Hepatocyte (in vitro differentiated cells): ENCODE data around the gene CARD18. TPM values are rescaled to one million over a fixed set of nuclear protein-coding genes. Genes with fewer than 3 reads are reported as not detected.

Experiments used
- DNase-seq: peaks from one replicate; pipeline ENCODE4 v3.0.0-alpha.2; 2016; ENCODE audit warnings: low spot score
- H2AFZ ChIP-seq: fragments of 200-600 bp; sonication (generic); 2 replicates; pipeline ENCODE4 v1.6.0; 2016; ENCODE audit warnings: antibody characterized with exemption, mild to moderate bottlenecking
- H3K27ac ChIP-seq: fragments of 200-600 bp; sonication (generic); 2 replicates; pipeline ENCODE4 v1.5.1; 2016; ENCODE audit warnings: mild to moderate bottlenecking
- H3K27me3 ChIP-seq: fragments of 200-600 bp; sonication (generic); 2 replicates; pipeline ENCODE4 v1.6.1; 2016
- H3K36me3 ChIP-seq: fragments of 200-600 bp; sonication (generic); replicated peaks from 2 replicates; pipeline ENCODE4 v1.5.1; 2016; ENCODE audit warnings: low read depth; ENCODE audit not compliant: insufficient read depth
- H3K4me1 ChIP-seq: fragments of 200-600 bp; sonication (generic); 2 replicates; pipeline ENCODE4 v1.5.1; 2016; ENCODE audit warnings: mild to moderate bottlenecking, moderate library complexity; ENCODE audit not compliant: insufficient read depth
- H3K4me2 ChIP-seq: fragments of 200-600 bp; sonication (generic); 2 replicates; pipeline ENCODE4 v1.6.0; 2016
- H3K4me3 ChIP-seq: fragments of 200-600 bp; sonication (generic); 2 replicates; pipeline ENCODE4 v1.5.1; 2016; ENCODE audit warnings: mild to moderate bottlenecking
- H3K79me2 ChIP-seq: fragments of 200-600 bp; sonication (generic); 2 replicates; pipeline ENCODE4 v1.6.0; 2017; ENCODE audit warnings: mild to moderate bottlenecking
- H3K9me2 ChIP-seq: fragments of 200-600 bp; sonication (generic); replicated peaks from 2 replicates; pipeline ENCODE4 v1.6.0; 2017; ENCODE audit warnings: mild to moderate bottlenecking; ENCODE audit not compliant: insufficient read depth
- H3K9me3 ChIP-seq: fragments of 200-600 bp; sonication (generic); 2 replicates; pipeline ENCODE4 v1.5.1; 2016; ENCODE audit warnings: low read depth, mild to moderate bottlenecking
- H4K20me1 ChIP-seq: fragments of 200-600 bp; sonication (generic); 2 replicates; pipeline ENCODE4 v1.6.0; 2016; ENCODE audit warnings: mild to moderate bottlenecking; ENCODE audit not compliant: insufficient read depth, poor library complexity, severe bottlenecking
- CTCF ChIP-seq: fragments of 200-600 bp; sonication (generic); IDR thresholded peaks from 2 replicates; pipeline ENCODE4 v1.5.1; 2016; ENCODE audit warnings: antibody characterized with exemption, mild to moderate bottlenecking; ENCODE audit not compliant: poor library complexity
- EZH2 ChIP-seq: fragments of 200-600 bp; sonication (generic); IDR thresholded peaks from 2 replicates; pipeline ENCODE4 v1.6.1; 2016; ENCODE audit warnings: antibody characterized with exemption, mild to moderate bottlenecking, borderline replicate concordance
- EZH2phosphoT487 ChIP-seq: fragments of 200-600 bp; sonication (generic); IDR thresholded peaks from one replicate; pipeline ENCODE4 v1.6.1; 2018; ENCODE audit warnings: antibody characterized with exemption, mild to moderate bottlenecking, low read depth, moderate library complexity; ENCODE audit not compliant: unreplicated experiment, severe bottlenecking
- WGBS: methylation state at CpG from one replicate; pipeline ENCODE4 v1.1.6; 2016; ENCODE audit warnings: low lambda C conversion rate; ENCODE audit errors: missing lambda C conversion rate; 5-methylcytosine and 5-hydroxymethylcytosine counted together
- polyA plus RNA-seq: library from polyadenylated mRNA; unstranded; fragments of >200 nt; fragmentation: Nextera tagmentation; extraction: Ambion mirVana; gene quantifications from 2 replicates; pipeline ENCODE4 v1.2.1, GENCODE V29; 2016
- total RNA-seq: library from RNA; depleted of rRNA; stranded (reverse); fragments of >200 nt; gene quantifications from 2 replicates; pipeline ENCODE4 v1.2.3, GENCODE V29; 2014

The CARD18 gene, protein sequence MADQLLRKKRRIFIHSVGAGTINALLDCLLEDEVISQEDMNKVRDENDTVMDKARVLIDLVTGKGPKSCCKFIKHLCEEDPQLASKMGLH
- total RNA-seq (not detected in 2 replicates), polyA plus RNA-seq (not detected in 2 replicates)

- no peaks in the 10 kb centered on the region for H3K36me3 ChIP-seq
- H3K79me2 ChIP-seq = no peaks in the 10 kb centered on the region
- H3K4me2 ChIP-seq = no peak within 1 kb of the TSS
- no peaks in the 10 kb centered on the region for H3K27me3 ChIP-seq
- H3K4me1 ChIP-seq = no peaks in the 10 kb centered on the region
- DNase-seq = no peak
- no peak within 1 kb of the TSS for H3K27ac ChIP-seq
- no peak for TF ChIP-seq EZH2
- no peak for TF ChIP-seq EZH2phosphoT487
- no peak for TF ChIP-seq CTCF
- H2AFZ ChIP-seq = no peak within 1 kb of the TSS
- H3K9me2 ChIP-seq = no peaks in the 10 kb centered on the region
- no peaks in the 10 kb centered on the region for H4K20me1 ChIP-seq
- 91% methylated on average over 2 of the region's 2 CpGs for WGBS
- H3K9me3 ChIP-seq = no peaks in the 10 kb centered on the region
- H3K4me3 ChIP-seq = no peak within 1 kb of the TSS
These were observed at the start of gene CARD18 for GRCh38 chr11:105139669-105140068. Gene CARD18 (minus strand): TSS chr11:105139769. CDS start chr11:105139726, 43 bp downstream.

- H3K9me2 ChIP-seq = no peaks in the 10 kb centered on the region
- H4K20me1 ChIP-seq = no peaks in the 10 kb centered on the region
- no peaks in the 10 kb centered on the region for H3K9me3 ChIP-seq
- 90% methylated on average over 1 of the region's 1 CpG for WGBS
- no peaks in the 10 kb centered on the region for H3K27me3 ChIP-seq
- no peak for TF ChIP-seq EZH2phosphoT487
- no peak for TF ChIP-seq CTCF
- TF ChIP-seq EZH2 = no peak
- H2AFZ ChIP-seq = no peak overlapping the region
- H3K4me2 ChIP-seq = no peak overlapping the region
- no peak overlapping the region for H3K27ac ChIP-seq
- H3K36me3 ChIP-seq = no peaks in the 10 kb centered on the region
- no peak overlapping the region for H3K4me3 ChIP-seq
- no peak for DNase-seq
- peaks cover 4% of the 10 kb centered on the region for H3K4me1 ChIP-seq
- H3K79me2 ChIP-seq = no peaks in the 10 kb centered on the region
These were observed 44.4 kb upstream of the CARD18 start for GRCh38 chr11:105183987-105184386.

GRCh38 chr11:105183426-105183825 lies 43.9 kb upstream of the CARD18 start:
- TF ChIP-seq EZH2 (no peak), EZH2phosphoT487 (no peak), CTCF (no peak)
- no peak overlapping the region for H3K4me2 ChIP-seq
- H3K36me3 ChIP-seq = no peaks in the 10 kb centered on the region
- DNase-seq = no peak
- H3K27ac ChIP-seq = no peak overlapping the region
- no peak overlapping the region for H2AFZ ChIP-seq
- 83% methylated on average over 3 of the region's 3 CpGs for WGBS
- H4K20me1 ChIP-seq = no peaks in the 10 kb centered on the region
- H3K79me2 ChIP-seq = no peaks in the 10 kb centered on the region
- no peaks in the 10 kb centered on the region for H3K9me3 ChIP-seq
- H3K9me2 ChIP-seq = no peaks in the 10 kb centered on the region
- H3K27me3 ChIP-seq = no peaks in the 10 kb centered on the region
- H3K4me1 ChIP-seq = peaks cover 4% of the 10 kb centered on the region
- no peak overlapping the region for H3K4me3 ChIP-seq
